Measurements from ENCODE around the gene ANKIB1. TPM values are rescaled to one million over a fixed set of nuclear protein-coding genes. Genes with fewer than 3 reads are reported as not detected.

ANKIB1 gene
- total RNA-seq (2021) (41.2 and 42.1 TPM in 2 replicates), Bru-seq, nascent RNA (percentile 83 among the genes with signal in this experiment), BruChase-seq, experiment 1, labeled RNA remaining after a 2-hour chase (percentile 84 among the genes with signal in this experiment), BruChase-seq, experiment 2, labeled RNA remaining after a 6-hour chase (percentile 75 among the genes with signal in this experiment)
- long read RNA-seq, full-length matches to known transcripts, result 1 of 5 reads
- long read RNA-seq, partial matches to known transcripts, result 4 of 5 reads
- long read RNA-seq, other reads (novel, unspliced or antisense), result 0 of 5 reads

- ChIA-PET CTCF (interaction anchor here (0.6 to 1.1 kb wide), 3 partner anchors 23 to 474 kb away, joined by 3 read pairs; no protein-coding TSS in a partner anchor), POLR2A (ENCODE audit: low non-redundant PET) (no interaction called here)
- H3K36me3 ChIP-seq (ENCODE audit: insufficient read depth, low read length, poor library complexity, severe bottlenecking), result peaks cover 13% of the 10 kb centered on the region
- intact Hi-C loops (cut with micrococcal nuclease; ENCODE audit: unreplicated experiment), result no loop called here
- peaks cover 20% of the 10 kb centered on the region for H3K4me1 ChIP-seq (ENCODE audit: insufficient read depth, low read length, poor library complexity, severe bottlenecking)
- peak; percentile 92 for DNase-seq (ENCODE audit: low spot score)
- TF ChIP-seq, protein P1, sequence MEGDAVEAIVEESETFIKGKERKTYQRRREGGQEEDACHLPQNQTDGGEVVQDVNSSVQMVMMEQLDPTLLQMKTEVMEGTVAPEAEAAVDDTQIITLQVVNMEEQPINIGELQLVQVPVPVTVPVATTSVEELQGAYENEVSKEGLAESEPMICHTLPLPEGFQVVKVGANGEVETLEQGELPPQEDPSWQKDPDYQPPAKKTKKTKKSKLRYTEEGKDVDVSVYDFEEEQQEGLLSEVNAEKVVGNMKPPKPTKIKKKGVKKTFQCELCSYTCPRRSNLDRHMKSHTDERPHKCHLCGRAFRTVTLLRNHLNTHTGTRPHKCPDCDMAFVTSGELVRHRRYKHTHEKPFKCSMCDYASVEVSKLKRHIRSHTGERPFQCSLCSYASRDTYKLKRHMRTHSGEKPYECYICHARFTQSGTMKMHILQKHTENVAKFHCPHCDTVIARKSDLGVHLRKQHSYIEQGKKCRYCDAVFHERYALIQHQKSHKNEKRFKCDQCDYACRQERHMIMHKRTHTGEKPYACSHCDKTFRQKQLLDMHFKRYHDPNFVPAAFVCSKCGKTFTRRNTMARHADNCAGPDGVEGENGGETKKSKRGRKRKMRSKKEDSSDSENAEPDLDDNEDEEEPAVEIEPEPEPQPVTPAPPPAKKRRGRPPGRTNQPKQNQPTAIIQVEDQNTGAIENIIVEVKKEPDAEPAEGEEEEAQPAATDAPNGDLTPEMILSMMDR (conservative IDR thresholded peaks at IDR 0.05; ENCODE audit: low read depth, low read length), result no peak
- no peak for TF ChIP-seq EZH2 (IDR thresholded peaks at IDR 0.05; ENCODE audit: borderline replicate concordance, low read depth, low read length, poor library complexity, severe bottlenecking)
- peak within 1 kb of the TSS; percentile 83 for H3K4me3 ChIP-seq (ENCODE audit: low read depth, low read length, poor library complexity, severe bottlenecking)
- peak within 1 kb of the TSS; percentile 83 for H3K27ac ChIP-seq (ENCODE audit: low read depth, low read length, poor library complexity, severe bottlenecking)
- BruUV-seq (replicated peaks), result TSS peak; percentile 50
- H3K9me3 ChIP-seq (ENCODE audit: low read depth, low read length, poor library complexity, severe bottlenecking), result no peaks in the 10 kb centered on the region
- no peaks in the 10 kb centered on the region for H3K27me3 ChIP-seq (replicated peaks; ENCODE audit: insufficient read depth, low read depth, low read length, poor library complexity)
Observed at GRCh38 chr7:92245487-92246359, at the start of gene ANKIB1, which contains the start of gene KRIT1. ANKIB1 (plus strand) TSS chr7:92245974; CDS start chr7:92294979, 49,005 bp downstream. KRIT1 (minus strand) TSS chr7:92245914; CDS start chr7:92242135, 3,779 bp downstream.

- intact Hi-C loops (cut with micrococcal nuclease; ENCODE audit: unreplicated experiment), result no loop called here
- Histone ChIP-seq H3K9me3 (ENCODE audit: low read depth, low read length, poor library complexity, severe bottlenecking) (no peaks in the 10 kb centered on the region), H3K36me3 (ENCODE audit: insufficient read depth, low read length, poor library complexity, severe bottlenecking) (peaks cover 19% of the 10 kb centered on the region)
Observed at GRCh38 chr7:92200791-92201190, 45.0 kb upstream of the ANKIB1 start.

DNA sequence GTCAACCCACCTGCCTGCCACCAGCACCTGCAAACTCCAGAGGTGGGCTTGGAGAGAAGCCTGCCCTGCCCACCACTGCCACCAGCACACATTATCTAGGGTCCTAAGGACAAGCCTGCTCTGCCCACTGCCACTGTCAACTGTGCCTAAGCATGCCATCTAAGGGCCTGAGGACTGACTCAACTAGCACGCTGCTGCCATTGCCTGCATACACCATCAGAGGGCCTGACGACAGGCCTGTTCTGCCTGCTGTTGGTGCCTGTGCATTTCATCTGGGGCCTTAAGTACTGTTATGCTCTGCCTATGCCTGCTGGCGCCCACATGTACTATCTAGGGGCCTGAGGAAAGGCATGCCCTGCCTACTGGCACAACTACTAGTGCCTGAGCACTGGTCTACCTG is 39.8 kb upstream of the ANKIB1 start:
- ChIA-PET CTCF (no interaction called here), POLR2A (ENCODE audit: low non-redundant PET) (no interaction called here)
- BruUV-seq (replicated peaks), result no TSS peak
- H3K4me3 ChIP-seq (ENCODE audit: low read depth, low read length, poor library complexity, severe bottlenecking), result no peak overlapping the region
- peaks cover 26% of the 10 kb centered on the region for H3K36me3 ChIP-seq (ENCODE audit: insufficient read depth, low read length, poor library complexity, severe bottlenecking)
- peaks cover 14% of the 10 kb centered on the region for H3K9me3 ChIP-seq (ENCODE audit: low read depth, low read length, poor library complexity, severe bottlenecking)
- H3K4me1 ChIP-seq (ENCODE audit: insufficient read depth, low read length, poor library complexity, severe bottlenecking), result no peaks in the 10 kb centered on the region
- no peak for DNase-seq (ENCODE audit: low spot score)
- no peak for TF ChIP-seq EZH2 (IDR thresholded peaks at IDR 0.05; ENCODE audit: borderline replicate concordance, low read depth, low read length, poor library complexity, severe bottlenecking)
- TF ChIP-seq, protein P1 (conservative IDR thresholded peaks at IDR 0.05; ENCODE audit: low read depth, low read length), result no peak
- no peak overlapping the region for H3K27ac ChIP-seq (ENCODE audit: low read depth, low read length, poor library complexity, severe bottlenecking)
- intact Hi-C loops (cut with micrococcal nuclease; ENCODE audit: unreplicated experiment), result no loop called here
- H3K27me3 ChIP-seq (replicated peaks; ENCODE audit: insufficient read depth, low read depth, low read length, poor library complexity), result no peaks in the 10 kb centered on the region

More at GRCh38 chr7:92200791-92201190, 45.0 kb upstream of the ANKIB1 start:
- ChIA-PET CTCF (no interaction called here), POLR2A (ENCODE audit: low non-redundant PET) (no interaction called here)
- TF ChIP-seq EZH2 (IDR thresholded peaks at IDR 0.05; ENCODE audit: borderline replicate concordance, low read depth, low read length, poor library complexity, severe bottlenecking), result no peak
- TF ChIP-seq, protein P1 (conservative IDR thresholded peaks at IDR 0.05; ENCODE audit: low read depth, low read length), result no peak
- Histone ChIP-seq H3K27me3 (replicated peaks; ENCODE audit: insufficient read depth, low read depth, low read length, poor library complexity) (no peaks in the 10 kb centered on the region), H3K27ac (ENCODE audit: low read depth, low read length, poor library complexity, severe bottlenecking) (no peak overlapping the region), H3K4me1 (ENCODE audit: insufficient read depth, low read length, poor library complexity, severe bottlenecking) (no peaks in the 10 kb centered on the region), H3K4me3 (ENCODE audit: low read depth, low read length, poor library complexity, severe bottlenecking) (no peak overlapping the region)
- no TSS peak for BruUV-seq (replicated peaks)
- DNase-seq (ENCODE audit: low spot score), result no peak

All from A673 (cell line).